ENCODE measurements around the gene SCGB3A2. TPM values are rescaled to one million over a fixed set of nuclear protein-coding genes. Genes with fewer than 3 reads are reported as not detected.

The SCGB3A2 gene
- polyA plus RNA-seq, 1 donor from 2014 or later = not detected

DNA sequence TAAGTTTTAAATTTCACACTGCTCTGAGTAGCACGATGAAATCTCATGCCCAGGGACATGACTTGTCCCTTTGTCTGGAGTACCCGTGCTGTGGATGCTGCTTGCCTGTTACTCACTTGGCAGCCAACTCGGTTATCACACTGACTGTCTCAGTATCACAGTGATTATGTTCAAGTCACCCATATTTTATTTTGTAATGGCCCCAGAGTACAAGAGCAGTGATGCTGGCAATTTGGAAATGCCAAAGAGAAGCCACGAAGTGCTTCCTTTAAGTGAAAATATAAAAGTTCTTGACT lies 22.8 kb upstream of the SCGB3A2 start:
- Histone ChIP-seq H3K4me3 (ENCODE audit: low read length) (no peak overlapping the region), H4K20me1 (ENCODE audit: insufficient read depth) (no peaks in the 10 kb centered on the region), H3K9ac (ENCODE audit: low read length) (no peak overlapping the region), H3K27me3 (ENCODE audit: insufficient read depth, low read depth, low read length) (no peaks in the 10 kb centered on the region), H3F3A (ENCODE audit: insufficient read depth, low read length, poor library complexity, severe bottlenecking) (no peaks in the 10 kb centered on the region), H3K9me3 (ENCODE audit: low read length) (no peaks in the 10 kb centered on the region), H3K79me2 (replicated peaks; ENCODE audit: insufficient read depth, low read length) (no peaks in the 10 kb centered on the region), H3K9me2 (ENCODE audit: insufficient read depth, low read length) (no peaks in the 10 kb centered on the region), H3K27ac (ENCODE audit: low read length) (no peak overlapping the region), H2AFZ (ENCODE audit: low read depth, low read length) (no peak overlapping the region), H3K4me2 (ENCODE audit: low read length) (no peak overlapping the region), H3K36me3 (ENCODE audit: insufficient read depth, low read length) (no peaks in the 10 kb centered on the region)
- TF ChIP-seq, protein P1, sequence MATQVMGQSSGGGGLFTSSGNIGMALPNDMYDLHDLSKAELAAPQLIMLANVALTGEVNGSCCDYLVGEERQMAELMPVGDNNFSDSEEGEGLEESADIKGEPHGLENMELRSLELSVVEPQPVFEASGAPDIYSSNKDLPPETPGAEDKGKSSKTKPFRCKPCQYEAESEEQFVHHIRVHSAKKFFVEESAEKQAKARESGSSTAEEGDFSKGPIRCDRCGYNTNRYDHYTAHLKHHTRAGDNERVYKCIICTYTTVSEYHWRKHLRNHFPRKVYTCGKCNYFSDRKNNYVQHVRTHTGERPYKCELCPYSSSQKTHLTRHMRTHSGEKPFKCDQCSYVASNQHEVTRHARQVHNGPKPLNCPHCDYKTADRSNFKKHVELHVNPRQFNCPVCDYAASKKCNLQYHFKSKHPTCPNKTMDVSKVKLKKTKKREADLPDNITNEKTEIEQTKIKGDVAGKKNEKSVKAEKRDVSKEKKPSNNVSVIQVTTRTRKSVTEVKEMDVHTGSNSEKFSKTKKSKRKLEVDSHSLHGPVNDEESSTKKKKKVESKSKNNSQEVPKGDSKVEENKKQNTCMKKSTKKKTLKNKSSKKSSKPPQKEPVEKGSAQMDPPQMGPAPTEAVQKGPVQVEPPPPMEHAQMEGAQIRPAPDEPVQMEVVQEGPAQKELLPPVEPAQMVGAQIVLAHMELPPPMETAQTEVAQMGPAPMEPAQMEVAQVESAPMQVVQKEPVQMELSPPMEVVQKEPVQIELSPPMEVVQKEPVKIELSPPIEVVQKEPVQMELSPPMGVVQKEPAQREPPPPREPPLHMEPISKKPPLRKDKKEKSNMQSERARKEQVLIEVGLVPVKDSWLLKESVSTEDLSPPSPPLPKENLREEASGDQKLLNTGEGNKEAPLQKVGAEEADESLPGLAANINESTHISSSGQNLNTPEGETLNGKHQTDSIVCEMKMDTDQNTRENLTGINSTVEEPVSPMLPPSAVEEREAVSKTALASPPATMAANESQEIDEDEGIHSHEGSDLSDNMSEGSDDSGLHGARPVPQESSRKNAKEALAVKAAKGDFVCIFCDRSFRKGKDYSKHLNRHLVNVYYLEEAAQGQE (IDR thresholded peaks at IDR 0.05; ENCODE audit: borderline replicate concordance) = no peak
- TF ChIP-seq EZH2 (IDR thresholded peaks at IDR 0.05; ENCODE audit: borderline replicate concordance, insufficient read depth, low read length, poor library complexity, severe bottlenecking) = no peak

DNA sequence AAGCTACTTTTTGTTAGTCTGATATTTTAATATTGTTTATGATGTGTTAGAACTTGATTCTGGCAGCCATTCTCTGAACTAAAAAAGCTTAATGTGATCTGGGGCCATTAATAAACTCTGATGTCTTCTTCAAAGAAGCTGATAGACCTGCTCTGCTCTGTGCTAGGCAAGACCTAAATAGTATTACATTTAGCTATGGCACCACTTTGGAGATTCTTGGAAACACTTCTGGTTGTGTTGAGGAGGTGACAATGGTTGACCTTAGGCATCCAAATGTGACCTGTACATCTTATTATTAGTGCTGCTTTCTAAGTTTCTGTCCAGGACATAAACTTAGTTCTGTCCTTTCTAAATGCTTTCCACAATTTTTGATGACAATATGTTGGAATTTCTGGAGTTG lies 21.7 kb upstream of the SCGB3A2 start:
- Histone ChIP-seq H3K36me3 (ENCODE audit: insufficient read depth, low read length) (no peaks in the 10 kb centered on the region), H3K9me3 (ENCODE audit: low read length) (no peaks in the 10 kb centered on the region), H3K9me2 (ENCODE audit: insufficient read depth, low read length) (no peaks in the 10 kb centered on the region), H3F3A (ENCODE audit: insufficient read depth, low read length, poor library complexity, severe bottlenecking) (no peaks in the 10 kb centered on the region), H3K79me2 (replicated peaks; ENCODE audit: insufficient read depth, low read length) (no peaks in the 10 kb centered on the region), H3K4me2 (ENCODE audit: low read length) (no peak overlapping the region), H3K4me3 (ENCODE audit: low read length) (no peak overlapping the region), H3K27ac (ENCODE audit: low read length) (no peak overlapping the region), H4K20me1 (ENCODE audit: insufficient read depth) (no peaks in the 10 kb centered on the region), H2AFZ (ENCODE audit: low read depth, low read length) (no peak overlapping the region), H3K9ac (ENCODE audit: low read length) (no peak overlapping the region), H3K27me3 (ENCODE audit: insufficient read depth, low read depth, low read length) (no peaks in the 10 kb centered on the region)
- no peak for TF ChIP-seq RAD21 (conservative IDR thresholded peaks at IDR 0.05)
- TF ChIP-seq POLR2AphosphoS5 (IDR thresholded peaks at IDR 0.05) = no peak

DNA sequence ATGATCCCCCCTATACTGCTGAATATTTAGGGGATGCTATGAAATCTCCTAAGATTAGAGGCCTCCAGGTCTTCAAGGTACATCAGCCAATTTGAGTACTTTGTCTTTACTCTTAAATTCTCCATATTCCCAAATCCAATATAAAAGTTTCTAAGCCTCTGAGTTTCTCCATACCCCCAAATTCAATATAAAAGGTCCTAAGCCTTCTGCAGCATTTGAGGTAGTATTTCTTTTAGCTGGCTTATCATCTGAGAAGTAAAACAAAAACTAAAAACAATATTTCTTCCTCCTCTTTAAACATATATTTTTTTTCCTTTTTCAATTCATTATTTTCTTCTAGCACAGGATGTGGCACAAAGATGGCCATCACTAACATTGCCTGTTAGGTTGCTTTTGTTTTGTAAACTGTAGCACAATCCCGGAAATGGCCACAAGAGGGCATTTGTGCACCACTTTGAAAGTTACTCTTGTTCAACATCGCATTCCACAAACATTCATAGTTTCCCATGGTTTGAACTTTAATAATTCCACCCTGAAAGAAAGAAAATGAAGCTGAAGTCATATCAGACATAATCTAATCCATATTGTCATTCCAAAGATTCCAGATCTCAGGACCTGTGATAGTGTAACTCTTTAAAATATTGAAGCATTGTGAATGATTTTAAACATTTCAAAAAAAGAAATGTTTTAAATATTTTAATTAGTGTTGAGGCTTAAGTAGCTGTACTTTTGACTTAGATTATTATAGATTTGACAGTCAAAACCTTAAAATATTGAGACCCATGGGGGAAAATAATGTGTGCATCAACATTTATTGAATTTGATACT lies 21.0 kb upstream of the SCGB3A2 start:
- Histone ChIP-seq H3K9me3 (ENCODE audit: low read length) (no peaks in the 10 kb centered on the region), H3K27ac (ENCODE audit: low read length) (no peak overlapping the region), H4K20me1 (ENCODE audit: insufficient read depth) (no peaks in the 10 kb centered on the region), H3F3A (ENCODE audit: insufficient read depth, low read length, poor library complexity, severe bottlenecking) (no peaks in the 10 kb centered on the region), H3K9me2 (ENCODE audit: insufficient read depth, low read length) (no peaks in the 10 kb centered on the region), H3K4me2 (ENCODE audit: low read length) (no peak overlapping the region), H3K36me3 (ENCODE audit: insufficient read depth, low read length) (no peaks in the 10 kb centered on the region), H3K79me2 (replicated peaks; ENCODE audit: insufficient read depth, low read length) (no peaks in the 10 kb centered on the region), H2AFZ (ENCODE audit: low read depth, low read length) (no peak overlapping the region), H3K9ac (ENCODE audit: low read length) (no peak overlapping the region), H3K4me3 (ENCODE audit: low read length) (no peak overlapping the region), H3K27me3 (ENCODE audit: insufficient read depth, low read depth, low read length) (no peaks in the 10 kb centered on the region)
- TF ChIP-seq SMC3 (conservative IDR thresholded peaks at IDR 0.05; ENCODE audit: poor library complexity) = peak; percentile 81
- TF ChIP-seq EZH2 (IDR thresholded peaks at IDR 0.05; ENCODE audit: borderline replicate concordance, insufficient read depth, low read length, poor library complexity, severe bottlenecking) = no peak
- no peak for TF ChIP-seq EP300 (conservative IDR thresholded peaks at IDR 0.05; ENCODE audit: poor library complexity, severe bottlenecking)
- TF ChIP-seq RAD21 (conservative IDR thresholded peaks at IDR 0.05) = peak; percentile 82
- TF ChIP-seq POLR2AphosphoS5 (IDR thresholded peaks at IDR 0.05) = no peak
- TF ChIP-seq TAF1 (IDR thresholded peaks at IDR 0.05; ENCODE audit: low read depth) = no peak
- TF ChIP-seq MXI1 (conservative IDR thresholded peaks at IDR 0.05; ENCODE audit: poor library complexity, severe bottlenecking) = no peak
- TF ChIP-seq, protein P1 (IDR thresholded peaks at IDR 0.05; ENCODE audit: borderline replicate concordance) = no peak
- TF ChIP-seq, protein P2, sequence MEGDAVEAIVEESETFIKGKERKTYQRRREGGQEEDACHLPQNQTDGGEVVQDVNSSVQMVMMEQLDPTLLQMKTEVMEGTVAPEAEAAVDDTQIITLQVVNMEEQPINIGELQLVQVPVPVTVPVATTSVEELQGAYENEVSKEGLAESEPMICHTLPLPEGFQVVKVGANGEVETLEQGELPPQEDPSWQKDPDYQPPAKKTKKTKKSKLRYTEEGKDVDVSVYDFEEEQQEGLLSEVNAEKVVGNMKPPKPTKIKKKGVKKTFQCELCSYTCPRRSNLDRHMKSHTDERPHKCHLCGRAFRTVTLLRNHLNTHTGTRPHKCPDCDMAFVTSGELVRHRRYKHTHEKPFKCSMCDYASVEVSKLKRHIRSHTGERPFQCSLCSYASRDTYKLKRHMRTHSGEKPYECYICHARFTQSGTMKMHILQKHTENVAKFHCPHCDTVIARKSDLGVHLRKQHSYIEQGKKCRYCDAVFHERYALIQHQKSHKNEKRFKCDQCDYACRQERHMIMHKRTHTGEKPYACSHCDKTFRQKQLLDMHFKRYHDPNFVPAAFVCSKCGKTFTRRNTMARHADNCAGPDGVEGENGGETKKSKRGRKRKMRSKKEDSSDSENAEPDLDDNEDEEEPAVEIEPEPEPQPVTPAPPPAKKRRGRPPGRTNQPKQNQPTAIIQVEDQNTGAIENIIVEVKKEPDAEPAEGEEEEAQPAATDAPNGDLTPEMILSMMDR (IDR thresholded peaks at IDR 0.05; ENCODE audit: poor library complexity, severe bottlenecking) = peak; percentile 84
